Endothelial cell (in vitro differentiated cells): ENCODE data around the gene TMEM38A. TPM values are rescaled to one million over a fixed set of nuclear protein-coding genes. Genes with fewer than 3 reads are reported as not detected.

ENCODE experiments used
- DNase-seq: peaks from one replicate; pipeline ENCODE4 v3.0.0; 2021; ENCODE audit warnings: low spot score
- H3K27ac Mint-ChIP-seq: one replicate; pipeline ENCODE4 v1.8.0; 2021; ENCODE audit warnings: mixed read lengths, inconsistent platforms; ENCODE audit not compliant: unreplicated experiment
- H3K27me3 Mint-ChIP-seq: one replicate; pipeline ENCODE4 v1.8.0; 2021; ENCODE audit warnings: mild to moderate bottlenecking, moderate library complexity, mixed read lengths, inconsistent platforms; ENCODE audit not compliant: unreplicated experiment
- H3K36me3 Mint-ChIP-seq: one replicate; pipeline ENCODE4 v1.8.0; 2021; ENCODE audit warnings: mild to moderate bottlenecking, low read depth, mixed read lengths, inconsistent platforms; ENCODE audit not compliant: unreplicated experiment
- H3K4me1 Mint-ChIP-seq: one replicate; pipeline ENCODE4 v1.8.0; 2021; ENCODE audit warnings: mild to moderate bottlenecking, mixed read lengths, inconsistent platforms; ENCODE audit not compliant: unreplicated experiment
- H3K4me3 Mint-ChIP-seq: one replicate; pipeline ENCODE4 v1.8.0; 2021; ENCODE audit warnings: mild to moderate bottlenecking, mixed read lengths, inconsistent platforms; ENCODE audit not compliant: unreplicated experiment
- H3K9me3 Mint-ChIP-seq: one replicate; pipeline ENCODE4 v1.8.0; 2021; ENCODE audit warnings: mixed read lengths, inconsistent platforms; ENCODE audit not compliant: unreplicated experiment
- total RNA-seq: library from RNA; stranded (reverse); fragmentation: NEBNext Ultra II Directional; extraction: Animal tissue kit (Norgen Biotek cat#: 25700); gene quantifications from one replicate; pipeline ENCODE4 v1.2.1, GENCODE V29; 2021; ENCODE audit not compliant: unreplicated experiment
- TF ChIP-seq, protein P1 (sequence below): fragments of 200-600 bp; sonication (generic); IDR thresholded peaks from one replicate; pipeline ENCODE4 v1.5.0; 2021; ENCODE audit warnings: antibody characterized with exemption; ENCODE audit not compliant: unreplicated experiment

The TMEM38A gene
- total RNA-seq, 1 donor from 2014 or later: 0.36 TPM

DNA sequence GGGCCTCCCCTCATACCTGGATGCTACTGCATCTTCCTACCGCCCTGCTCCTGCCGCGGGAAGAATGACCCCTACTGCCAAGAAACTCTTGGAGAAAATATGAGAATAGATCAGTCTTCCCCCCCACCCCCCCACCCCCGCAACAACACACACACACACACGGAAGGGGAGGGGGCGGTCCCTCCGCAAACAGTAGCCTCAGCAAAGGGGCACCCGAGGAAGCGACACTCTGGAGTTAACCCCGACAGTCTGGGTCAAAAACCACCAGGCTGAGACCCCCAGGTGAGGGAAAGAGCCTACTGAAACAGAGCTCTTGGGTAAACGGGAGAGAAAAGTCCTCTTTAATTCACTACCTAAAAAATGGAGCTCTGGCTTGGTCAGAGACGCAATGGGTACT is 34.1 kb upstream of the TMEM38A start:
- Mint-ChIP-seq H3K4me3 (peak overlapping the region; percentile 95), H3K27ac (peak overlapping the region; percentile 75), H3K4me1 (peaks cover 27% of the 10 kb centered on the region), H3K27me3 (peaks cover 9% of the 10 kb centered on the region), H3K36me3 (peaks cover 18% of the 10 kb centered on the region), H3K9me3 (no peaks in the 10 kb centered on the region)
- TF ChIP-seq, protein P1, sequence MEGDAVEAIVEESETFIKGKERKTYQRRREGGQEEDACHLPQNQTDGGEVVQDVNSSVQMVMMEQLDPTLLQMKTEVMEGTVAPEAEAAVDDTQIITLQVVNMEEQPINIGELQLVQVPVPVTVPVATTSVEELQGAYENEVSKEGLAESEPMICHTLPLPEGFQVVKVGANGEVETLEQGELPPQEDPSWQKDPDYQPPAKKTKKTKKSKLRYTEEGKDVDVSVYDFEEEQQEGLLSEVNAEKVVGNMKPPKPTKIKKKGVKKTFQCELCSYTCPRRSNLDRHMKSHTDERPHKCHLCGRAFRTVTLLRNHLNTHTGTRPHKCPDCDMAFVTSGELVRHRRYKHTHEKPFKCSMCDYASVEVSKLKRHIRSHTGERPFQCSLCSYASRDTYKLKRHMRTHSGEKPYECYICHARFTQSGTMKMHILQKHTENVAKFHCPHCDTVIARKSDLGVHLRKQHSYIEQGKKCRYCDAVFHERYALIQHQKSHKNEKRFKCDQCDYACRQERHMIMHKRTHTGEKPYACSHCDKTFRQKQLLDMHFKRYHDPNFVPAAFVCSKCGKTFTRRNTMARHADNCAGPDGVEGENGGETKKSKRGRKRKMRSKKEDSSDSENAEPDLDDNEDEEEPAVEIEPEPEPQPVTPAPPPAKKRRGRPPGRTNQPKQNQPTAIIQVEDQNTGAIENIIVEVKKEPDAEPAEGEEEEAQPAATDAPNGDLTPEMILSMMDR: no peak
- DNase-seq: no peak

DNA sequence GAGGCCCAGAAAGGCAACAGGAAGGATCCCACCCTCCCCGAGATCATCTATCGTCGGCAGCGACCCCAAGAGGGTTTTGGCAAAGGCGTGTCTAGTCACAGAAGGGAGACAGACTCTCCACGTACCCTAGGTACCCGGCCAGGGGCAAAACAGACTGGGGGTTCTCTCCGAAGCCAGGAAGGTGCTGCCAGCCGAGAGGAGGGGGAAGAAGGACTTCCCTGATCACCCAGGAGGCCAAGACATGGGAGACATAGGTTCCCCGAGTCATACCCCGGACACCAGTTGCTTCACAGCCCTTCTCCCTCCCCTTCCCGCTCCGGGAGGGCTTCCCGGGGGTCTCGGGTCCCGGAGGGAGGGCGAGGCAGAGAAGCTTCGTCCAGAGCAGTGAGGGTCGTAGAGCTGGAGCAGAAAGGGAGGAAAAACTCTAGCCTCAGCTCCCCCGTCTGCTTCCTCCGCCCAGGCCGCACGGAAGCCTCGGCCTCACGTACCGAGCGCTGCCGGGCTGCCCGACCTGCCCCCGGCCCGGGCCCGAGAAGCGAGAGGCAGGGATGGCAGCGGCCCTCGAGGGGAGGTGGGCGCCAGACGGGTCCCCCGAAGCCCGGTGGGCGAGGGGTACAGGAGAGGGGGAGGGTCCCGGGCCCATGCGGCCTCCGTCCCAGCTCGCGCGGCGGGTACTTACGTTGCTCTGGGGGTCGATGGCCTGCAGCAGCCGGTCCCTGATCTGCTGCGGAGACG is 33.6 kb upstream of the TMEM38A start:
- Mint-ChIP-seq H3K27ac (peak overlapping the region; percentile 75), H3K4me1 (peaks cover 27% of the 10 kb centered on the region), H3K27me3 (peaks cover 9% of the 10 kb centered on the region), H3K36me3 (peaks cover 16% of the 10 kb centered on the region), H3K4me3 (peak overlapping the region; percentile 95), H3K9me3 (no peaks in the 10 kb centered on the region)
- DNase-seq: peak; percentile 22
- TF ChIP-seq, protein P1: no peak

DNA sequence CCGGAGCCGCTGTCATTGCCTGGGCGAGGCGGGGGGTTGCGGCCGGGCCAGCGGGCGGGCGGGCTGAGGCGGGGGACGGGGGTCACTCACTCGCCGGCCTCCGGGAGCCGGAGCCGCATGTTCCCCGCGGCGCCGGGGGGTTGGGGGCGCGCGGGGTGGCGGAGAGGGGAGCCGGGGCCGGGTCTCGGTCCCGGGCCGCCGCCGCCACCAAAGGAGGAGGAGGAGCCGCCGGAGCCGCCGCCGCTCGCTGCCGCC is 33.1 kb upstream of the TMEM38A start:
- H3K27ac Mint-ChIP-seq: no peak overlapping the region
- DNase-seq: no peak
- H3K9me3 Mint-ChIP-seq: no peaks in the 10 kb centered on the region
- peaks cover 9% of the 10 kb centered on the region for H3K27me3 Mint-ChIP-seq
- H3K4me1 Mint-ChIP-seq: peaks cover 27% of the 10 kb centered on the region
- TF ChIP-seq, protein P1: no peak
- H3K36me3 Mint-ChIP-seq: peaks cover 16% of the 10 kb centered on the region
- no peak overlapping the region for H3K4me3 Mint-ChIP-seq

DNA sequence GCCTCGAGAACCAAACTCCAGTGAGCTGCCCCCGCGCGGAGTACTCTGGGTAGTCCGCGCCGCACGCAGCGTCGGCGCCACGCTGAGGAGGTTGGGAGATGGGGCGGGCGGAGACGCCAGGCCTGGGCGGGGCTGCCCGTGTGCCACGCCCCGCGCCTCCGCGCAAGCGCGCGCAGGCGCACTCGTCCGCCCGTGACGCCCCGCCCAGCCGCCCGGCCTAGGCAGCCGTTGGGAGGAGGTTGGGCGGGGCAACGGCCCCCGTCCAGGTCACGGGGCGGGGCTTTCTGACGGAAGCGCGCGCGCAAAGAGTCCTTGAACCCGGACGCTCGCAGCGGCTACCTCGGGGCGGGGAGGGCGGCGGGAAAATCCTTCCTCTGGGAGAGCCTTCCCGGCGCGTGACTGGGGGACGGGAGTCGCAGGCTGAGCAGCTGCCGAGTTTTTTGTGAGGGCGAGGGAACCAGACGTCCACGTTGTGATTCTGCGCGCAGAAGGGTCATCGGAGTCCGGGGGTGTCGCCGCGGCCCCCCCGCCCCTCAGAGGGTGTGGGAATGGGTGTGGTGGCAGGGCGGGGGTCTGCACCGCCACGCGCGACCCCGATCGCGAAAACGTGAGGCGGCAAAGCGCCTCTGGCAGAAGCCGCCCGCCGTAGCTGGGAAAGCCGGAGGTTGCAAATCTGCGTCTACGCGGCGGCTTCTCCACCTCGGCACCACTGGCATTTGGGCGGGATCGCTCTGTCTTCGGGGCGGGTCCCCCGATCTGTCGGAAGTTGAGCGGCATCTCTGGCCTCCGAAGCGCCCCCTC is 32.6 kb upstream of the TMEM38A start, which contains the start of gene MED26:
MED26 (minus strand) TSS at position 22 of the 801 bp plus-strand sequence. CDS start 261 bp downstream, outside the sequence.
- H3K4me3 Mint-ChIP-seq: peak within 1 kb of the TSS; percentile 95
- H3K9me3 Mint-ChIP-seq: no peaks in the 10 kb centered on the region
- DNase-seq: peak; percentile 98
- peaks cover 26% of the 10 kb centered on the region for H3K4me1 Mint-ChIP-seq
- peak within 1 kb of the TSS; percentile 75 for H3K27ac Mint-ChIP-seq
- H3K36me3 Mint-ChIP-seq: peaks cover 14% of the 10 kb centered on the region
- peaks cover 9% of the 10 kb centered on the region for H3K27me3 Mint-ChIP-seq
- TF ChIP-seq, protein P1: no peak
